Measurements from ENCODE around the gene ARHGEF26.
A peak's percentile ranks its signal among the peaks of the same experiment; 100 is the strongest.

Gene ARHGEF26

GRCh38 chr3:154274348-154274747 is 153.2 kb downstream of the ARHGEF26 start:
- DNase-seq, result no peak

GRCh38 chr3:154275292-154275691 is 154.1 kb downstream of the ARHGEF26 start:
- no peak for DNase-seq

GRCh38 chr3:154275965-154276364 is 154.8 kb downstream of the ARHGEF26 start:
- DNase-seq, result no peak

- DNase-seq, result no peak
These were observed 159.0 kb downstream of the ARHGEF26 start for GRCh38 chr3:154280161-154280560.

- DNase-seq, result peak; percentile 52
These were observed 164.0 kb downstream of the ARHGEF26 start for GRCh38 chr3:154285221-154285620.

- DNase-seq, result no peak
These were observed 169.0 kb downstream of the ARHGEF26 start for GRCh38 chr3:154290187-154290586.

GRCh38 chr3:154294016-154294415 is 172.8 kb downstream of the ARHGEF26 start:
- DNase-seq, result no peak

- DNase-seq, result no peak
These were observed 180.4 kb downstream of the ARHGEF26 start for GRCh38 chr3:154301561-154301960.

- DNase-seq, result no peak
These were observed 183.1 kb downstream of the ARHGEF26 start for GRCh38 chr3:154304116-154304786.

GRCh38 chr3:154304936-154305335 is 183.7 kb downstream of the ARHGEF26 start:
- no peak for DNase-seq

GRCh38 chr3:154307363-154307762 is 186.2 kb downstream of the ARHGEF26 start:
- DNase-seq, result no peak
